ENCODE measurements around the gene MAFF.
"Not testable (repeated sequence)": the region's sequence is repeated elsewhere in the genome, so short reads cannot be mapped to it uniquely, and the experiment has no call there.

Gene MAFF

DNA sequence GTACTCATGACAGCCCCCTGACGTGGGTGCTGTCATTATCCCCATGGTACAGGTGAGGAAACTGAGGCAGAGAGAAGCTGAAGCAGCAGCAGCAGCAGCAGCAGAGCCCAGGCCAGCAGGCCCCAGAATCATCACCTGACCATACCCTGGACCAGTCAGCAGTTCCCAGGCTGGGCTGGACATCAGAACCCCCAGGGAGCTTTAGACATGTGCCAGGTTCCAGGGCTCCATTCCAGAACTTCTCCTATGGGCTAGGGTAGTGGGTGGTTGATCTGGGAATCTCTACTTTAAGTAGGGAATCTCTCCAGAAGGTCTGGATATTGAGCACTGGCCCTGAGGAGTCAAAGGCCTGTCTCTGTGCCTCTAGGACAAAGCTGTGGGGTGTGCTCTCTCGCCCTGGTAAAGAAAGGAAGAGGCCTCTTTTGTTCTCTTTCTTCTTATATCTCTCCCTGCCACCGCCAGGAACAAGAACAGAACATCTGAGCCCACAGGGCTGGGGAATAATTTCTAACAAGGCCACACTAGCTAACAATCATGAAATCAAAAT is 26.6 kb downstream of the MAFF start:
- no peak for DNase-seq

DNA sequence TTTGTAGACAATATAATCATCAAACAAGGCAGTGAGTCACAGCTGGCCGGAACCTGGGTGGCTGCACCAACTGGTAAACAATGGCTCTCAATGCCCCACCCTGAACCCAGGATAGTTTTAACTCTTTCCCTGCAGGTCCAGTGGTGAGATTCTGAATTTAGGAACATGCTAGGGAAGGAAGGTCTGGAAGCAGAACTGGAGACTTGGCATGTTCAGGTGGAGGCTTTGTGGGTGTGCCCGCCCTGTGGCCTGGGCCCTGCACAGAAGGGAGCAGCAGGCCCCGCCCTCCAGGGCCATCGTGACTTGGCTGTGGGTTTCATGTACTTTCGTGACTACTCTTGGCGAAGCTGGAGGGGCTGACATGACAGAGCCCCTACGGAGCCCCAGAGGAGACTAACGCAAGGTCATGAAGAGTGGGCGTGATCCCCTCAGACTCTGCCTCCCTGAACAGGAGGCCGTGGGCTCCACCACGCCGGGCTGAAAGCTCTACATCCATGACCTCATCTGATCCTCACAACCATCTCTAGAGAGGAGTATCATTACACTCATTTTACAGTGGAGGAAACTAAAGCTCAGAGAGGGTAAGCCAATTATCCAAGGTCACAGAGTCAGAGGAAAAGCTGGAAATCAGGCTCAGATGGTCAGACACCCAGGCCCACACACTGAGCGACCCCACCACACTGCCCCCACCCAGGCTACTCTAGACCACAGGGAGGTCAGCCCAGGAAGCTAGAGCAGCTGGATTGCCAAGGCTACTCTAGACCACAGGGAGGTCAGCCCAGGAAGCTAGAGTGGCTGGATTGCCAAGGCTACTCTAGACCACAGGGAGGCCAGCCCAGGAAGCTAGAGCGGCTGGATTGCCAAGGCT is 27.3 kb downstream of the MAFF start:
- DNase-seq: no peak

DNA sequence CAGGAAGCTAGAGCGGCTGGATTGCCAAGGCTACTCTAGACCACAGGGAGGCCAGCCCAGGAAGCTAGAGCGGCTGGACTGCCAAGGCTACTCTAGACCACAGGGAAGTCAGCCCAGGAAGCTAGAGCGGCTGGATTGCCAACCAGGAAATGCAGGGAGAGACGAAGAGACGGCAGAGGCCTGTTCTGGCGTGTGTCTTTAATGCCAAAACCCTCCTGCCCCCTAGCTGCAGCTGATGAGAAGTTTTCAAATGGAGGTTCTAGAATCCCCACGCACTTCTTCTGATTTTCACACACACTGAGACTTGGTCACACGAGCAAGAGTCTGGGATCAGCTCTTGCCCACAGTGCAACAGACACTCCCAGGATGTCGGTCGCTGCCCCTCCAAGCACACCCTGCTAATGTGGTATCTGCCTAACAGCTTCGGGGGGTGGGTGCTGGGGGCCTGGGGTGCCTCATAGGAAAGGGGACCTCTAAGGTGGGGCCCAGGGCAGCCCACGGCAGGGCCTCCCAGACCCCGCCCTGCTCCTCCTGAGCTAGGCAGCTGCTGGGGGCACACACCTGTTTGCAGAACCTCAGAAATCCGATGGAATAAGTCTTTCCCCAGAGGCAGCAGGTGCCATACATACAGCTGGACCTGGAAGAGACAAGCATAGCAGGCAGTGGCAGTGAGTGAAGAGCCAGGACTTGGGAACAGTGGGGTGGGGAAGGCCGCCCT is 28.5 kb downstream of the MAFF start:
- DNase-seq: no peak

DNA sequence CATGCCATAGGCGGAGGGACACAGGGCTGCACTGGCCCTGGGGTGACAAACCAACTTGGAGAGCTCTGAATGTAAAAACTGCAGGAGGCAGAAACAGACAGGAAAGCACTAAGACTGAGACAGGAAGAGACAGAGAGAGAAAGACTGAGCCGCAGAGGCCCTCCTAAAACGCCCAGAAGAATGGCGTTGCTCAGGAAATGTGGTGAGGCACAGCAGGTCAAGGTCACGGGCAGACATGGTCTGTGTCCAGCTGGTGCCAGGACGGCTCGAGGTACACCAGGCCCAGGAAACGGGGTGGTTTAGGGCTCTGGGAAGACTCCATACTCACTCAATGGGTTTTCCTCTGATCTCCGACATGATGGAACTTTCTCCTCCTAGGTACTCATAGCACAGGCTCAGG is 29.1 kb downstream of the MAFF start:
- no peak for DNase-seq

DNA sequence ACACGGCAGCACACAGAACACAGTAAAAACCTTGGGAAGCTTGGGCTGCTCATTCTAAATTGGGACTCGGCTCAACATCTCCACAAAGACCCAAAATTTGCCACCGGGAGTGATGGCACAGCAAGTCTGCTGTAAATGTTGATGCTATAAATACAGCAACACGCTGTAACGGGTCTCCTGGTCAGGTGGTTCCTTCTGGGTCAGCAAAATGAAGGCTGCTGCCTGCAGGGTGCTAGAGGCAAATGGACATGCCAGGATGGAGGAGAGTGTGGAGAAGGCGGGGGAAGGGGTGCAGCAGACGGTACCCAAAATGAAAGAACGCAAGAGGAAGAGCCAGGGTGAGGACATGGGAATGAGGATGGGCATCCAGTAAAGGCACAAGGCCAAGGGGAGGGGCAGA is 30.4 kb downstream of the MAFF start:
- no peak for DNase-seq

DNA sequence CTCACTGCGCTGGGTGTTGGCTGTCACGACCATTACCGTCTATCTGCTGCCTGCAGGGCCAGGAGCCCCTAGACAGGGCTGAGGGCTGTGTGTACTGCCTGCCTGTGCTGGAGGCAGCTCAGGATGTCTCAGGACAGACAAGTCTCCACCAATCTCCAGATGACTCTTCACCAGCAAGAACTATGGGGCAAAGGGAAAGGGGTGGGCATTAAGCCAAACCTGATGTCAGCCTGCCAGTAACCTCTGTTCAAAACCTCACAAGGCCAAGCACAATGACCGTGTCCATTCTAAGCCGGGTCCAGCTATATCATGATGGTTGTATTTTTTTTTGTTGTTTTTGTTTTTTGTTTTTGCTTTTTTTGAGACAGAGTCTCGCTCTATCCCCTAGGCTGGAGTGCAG is 31.6 kb downstream of the MAFF start:
- no peak for DNase-seq

DNA sequence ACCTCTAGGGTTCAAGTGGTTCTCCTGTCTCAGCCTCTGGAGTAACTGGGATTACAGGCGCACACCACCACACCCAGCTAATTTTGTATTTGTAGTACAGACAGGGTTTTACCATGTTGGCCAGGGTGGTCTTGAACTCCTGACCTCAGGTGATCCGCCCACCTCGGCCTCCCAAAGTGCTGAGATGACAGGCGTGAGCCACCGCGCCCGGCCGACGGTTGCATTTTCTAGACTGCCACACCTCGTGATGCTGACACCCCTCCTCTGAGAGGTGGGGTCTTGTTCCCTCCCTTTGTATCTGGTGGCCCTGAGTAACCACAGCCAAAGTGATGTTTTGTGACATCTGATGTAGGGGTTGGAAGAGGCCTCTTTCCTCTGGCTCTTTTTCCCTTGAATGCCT is 32.1 kb downstream of the MAFF start:
- DNase-seq: not testable (repeated sequence)

DNA sequence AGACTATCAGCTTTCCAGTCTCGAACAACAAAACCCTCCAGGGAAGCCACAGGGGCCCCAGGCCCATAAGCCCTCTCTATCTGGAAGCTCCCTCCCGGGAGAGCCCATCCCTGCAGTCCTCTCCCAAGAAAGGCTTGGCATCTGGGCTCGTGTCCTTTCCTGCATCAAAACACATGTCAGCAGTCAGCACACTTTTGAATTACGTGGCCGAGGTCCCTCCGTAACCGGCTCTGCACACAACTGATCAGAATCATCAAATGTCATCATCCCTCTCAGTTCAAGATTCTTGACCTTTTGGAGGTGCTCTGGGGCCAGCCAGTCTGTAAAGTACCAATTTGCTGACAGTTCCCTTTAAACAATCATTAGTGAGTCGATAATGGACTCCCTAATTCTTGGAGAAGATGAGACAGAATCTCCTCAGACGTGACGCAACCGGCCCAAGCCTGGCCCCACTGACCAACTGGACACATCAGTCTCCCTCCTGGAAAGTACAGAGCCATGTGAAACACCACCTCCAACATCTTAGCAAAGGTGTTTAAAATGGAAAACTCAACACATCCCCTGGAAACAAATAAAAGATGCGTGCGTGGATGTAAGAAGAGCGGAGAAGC is 33.6 kb downstream of the MAFF start:
- DNase-seq: no peak

DNA sequence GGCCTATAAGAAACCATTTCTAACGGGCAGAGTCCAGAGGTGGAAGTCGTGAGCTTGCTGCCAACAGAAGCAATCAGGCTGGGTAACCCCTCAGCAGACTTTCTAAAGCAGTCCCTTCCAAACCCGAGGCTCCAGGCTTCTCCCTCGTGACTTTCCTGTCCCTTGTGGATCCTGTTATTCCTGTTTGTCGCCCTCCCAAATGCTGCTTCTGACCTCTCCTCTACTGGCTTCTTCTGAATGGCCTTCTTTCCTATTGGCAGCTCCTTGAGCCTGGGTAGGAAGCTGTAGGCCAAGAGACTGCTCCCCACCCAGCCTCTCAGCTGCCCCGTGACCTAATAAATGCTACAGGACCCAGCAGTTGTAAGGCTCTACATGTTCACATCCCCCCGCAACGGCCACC is 35.0 kb downstream of the MAFF start:
- DNase-seq: no peak

DNA sequence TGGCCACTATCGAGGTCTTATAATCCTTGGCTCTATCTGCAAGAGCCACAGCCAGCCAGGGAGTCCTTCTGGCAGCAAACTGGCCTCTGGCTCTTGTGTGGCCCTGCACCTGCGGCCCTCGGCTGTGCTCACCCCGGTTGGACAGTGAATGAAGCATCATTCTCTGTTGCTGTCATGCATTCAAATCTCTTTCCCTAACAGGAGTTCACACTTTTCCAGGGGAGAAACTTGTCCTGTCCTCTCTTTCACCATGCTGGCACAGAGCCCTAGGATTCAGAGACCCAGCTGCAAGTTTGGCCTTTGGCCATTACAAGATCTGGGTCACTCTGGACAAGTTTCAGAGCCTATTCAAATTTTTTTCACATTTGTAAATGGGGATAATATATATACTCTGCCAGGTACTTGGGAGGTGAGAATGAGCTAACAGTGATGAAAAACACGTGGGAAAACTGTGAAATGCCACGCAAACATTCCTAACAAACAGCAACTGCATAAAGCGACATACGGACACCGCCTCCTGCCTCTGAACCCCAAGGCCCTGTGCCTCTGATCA is 36.8 kb downstream of the MAFF start:
- DNase-seq: no peak

DNA sequence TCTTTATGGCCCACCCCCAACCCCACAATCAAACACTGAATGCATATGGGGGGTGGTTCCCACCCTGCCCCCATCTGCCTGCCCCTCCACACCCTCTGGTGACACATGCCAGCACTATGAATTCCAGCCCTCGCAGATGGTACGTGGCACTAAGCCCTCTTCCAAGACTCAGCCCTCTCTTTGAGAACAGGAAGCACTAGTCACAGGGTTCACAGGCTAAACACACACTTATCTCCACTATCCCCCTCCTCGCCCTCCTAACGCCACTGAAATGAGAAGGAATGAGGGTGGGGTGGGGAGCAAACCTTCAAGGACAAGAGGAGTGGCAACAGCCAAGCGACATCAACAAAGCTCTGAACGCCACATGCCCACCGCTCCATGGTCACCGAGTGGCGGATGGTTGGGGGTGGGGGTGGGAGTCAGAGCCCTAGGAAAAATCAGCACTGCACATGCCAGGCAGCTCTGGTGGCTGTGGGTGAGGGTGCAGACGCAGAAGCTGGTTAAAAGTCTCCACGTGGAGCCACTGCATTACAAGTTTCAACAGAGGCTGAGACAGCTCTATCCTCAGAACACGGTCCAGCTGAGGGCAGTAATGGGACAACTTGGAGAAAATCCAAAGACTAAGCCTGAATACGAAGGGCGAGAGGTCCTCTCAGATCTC is 37.4 kb downstream of the MAFF start:
- no peak for DNase-seq

DNA sequence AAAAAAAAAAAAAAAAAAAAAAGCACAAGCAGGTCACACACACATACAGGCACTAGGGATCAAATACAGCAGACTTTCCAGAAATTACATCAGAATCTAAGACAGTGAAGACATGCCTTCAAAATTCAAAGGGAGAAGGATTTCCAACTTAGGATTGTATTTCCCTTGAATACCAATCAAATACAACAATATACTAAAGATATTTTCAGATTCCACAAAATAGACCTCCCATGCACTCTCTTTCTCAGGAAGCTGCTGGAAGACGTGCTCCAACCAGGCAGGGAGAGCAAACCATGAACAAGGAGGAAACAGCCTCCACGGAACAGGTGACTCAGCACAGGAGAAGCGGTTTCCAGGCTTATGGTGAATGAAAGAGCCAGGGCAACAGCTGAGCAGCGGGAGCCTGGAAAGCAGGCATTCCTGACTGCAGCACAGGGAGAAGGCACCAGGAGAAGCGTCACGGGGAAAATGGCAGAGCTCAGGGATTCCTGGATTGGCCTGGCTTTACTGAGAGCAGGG is 39.0 kb downstream of the MAFF start:
- no peak for DNase-seq

DNA sequence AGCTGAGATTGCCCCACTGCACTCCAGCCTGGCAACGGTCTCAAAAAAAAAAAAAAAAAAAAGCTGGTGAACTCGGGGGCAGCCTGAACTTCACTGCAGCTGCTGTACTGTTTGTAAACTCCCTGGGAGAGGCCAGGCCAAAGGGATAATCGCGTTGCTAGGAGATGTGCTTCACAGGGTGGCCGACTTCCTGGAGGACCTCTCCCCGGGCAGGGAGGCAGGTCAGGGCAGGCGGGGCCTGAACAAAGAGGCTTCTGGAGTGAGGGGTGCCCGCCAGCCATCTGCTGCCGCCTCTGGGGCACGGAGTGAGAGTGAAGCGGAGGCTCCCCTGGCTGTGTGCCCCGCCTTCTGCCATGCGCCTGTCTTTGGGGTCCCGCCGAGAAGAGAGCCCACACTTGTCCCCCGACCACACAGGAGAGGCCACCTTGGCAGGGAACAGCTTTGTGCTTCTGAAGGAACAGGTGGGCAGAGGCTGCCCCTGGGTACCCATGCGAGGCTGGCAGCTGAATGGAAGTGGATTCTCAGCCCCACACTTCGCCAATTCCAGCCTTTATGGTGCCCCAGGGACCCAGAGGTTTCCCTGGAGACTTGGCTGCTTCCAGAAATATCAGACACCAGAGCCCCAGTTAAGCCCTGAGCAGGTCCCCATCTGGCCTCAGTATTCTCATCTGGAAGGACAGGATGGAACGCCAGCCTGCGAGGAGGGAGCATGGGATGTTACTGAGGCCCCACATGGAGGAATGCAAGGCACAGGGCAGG is 41.4 kb downstream of the MAFF start:
- DNase-seq: peak; percentile 95

DNA sequence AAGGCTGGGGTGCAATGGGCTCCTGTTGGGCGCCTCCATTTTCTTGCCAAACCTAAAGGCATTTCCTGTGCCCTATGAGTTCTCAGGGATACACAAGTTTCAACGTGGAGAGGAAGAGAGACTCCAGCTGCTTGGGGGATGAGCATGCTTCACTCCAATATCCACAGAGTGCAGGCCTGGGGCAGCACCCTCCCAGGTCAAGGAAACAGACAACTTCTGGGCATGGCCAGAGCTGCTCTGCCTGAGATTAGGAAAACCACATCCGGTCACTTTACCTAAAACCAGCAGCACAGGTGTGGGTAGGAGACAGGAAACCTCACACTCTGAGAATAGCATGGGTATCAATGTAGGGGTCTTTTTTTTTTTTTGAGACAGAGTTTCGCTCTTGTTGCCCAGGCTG is 42.3 kb downstream of the MAFF start:
- no peak for DNase-seq

DNA sequence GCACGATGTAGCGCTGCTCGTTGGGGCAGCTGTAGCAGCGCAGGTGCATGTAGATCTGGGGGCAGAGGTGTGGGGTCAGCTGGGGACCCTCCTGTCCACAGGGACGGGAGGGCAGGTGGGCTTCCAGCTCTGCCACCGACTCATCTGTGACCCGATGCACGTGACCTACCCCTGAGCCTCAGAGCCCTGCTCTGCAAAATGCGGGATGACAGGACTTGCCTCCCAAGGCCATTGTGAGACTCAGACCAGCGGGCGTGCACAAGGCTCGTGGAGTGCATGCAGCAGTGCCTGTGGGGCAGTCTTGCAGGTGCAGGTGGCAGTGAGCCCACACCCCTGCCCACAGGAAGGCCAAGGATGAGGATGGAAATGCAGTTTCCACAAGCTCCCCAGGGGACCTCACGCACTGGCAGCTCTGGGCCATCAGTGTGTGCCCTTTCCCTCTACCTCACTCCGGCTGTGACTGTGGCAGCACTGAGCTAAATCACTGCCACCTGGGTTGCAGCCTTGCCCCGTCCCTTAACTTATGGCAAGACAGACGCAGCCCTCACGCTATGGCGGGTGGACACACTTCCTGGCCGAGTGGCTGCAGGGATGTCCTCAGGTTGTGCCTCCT is 44.4 kb downstream of the MAFF start:
- DNase-seq: no peak

DNA sequence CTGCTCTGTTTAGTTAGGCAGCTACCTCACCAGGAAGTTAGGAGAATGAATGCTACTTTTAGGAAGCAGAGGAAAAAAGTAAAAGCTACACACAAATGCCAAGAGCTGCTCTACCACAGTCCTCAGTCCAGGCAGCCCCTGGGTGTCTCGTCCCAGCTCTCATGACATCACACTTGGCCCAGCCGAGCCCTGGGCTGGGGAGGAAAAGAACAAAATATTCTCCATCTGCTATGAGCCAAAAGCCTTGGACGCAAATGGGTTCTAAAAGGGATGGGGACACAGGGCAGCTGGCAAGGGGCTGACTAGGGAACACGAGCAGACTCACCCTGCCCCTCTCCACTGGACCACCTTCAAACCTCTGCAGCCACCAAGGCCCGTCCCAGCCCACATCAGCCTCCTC is 44.9 kb downstream of the MAFF start:
- no peak for DNase-seq

DNA sequence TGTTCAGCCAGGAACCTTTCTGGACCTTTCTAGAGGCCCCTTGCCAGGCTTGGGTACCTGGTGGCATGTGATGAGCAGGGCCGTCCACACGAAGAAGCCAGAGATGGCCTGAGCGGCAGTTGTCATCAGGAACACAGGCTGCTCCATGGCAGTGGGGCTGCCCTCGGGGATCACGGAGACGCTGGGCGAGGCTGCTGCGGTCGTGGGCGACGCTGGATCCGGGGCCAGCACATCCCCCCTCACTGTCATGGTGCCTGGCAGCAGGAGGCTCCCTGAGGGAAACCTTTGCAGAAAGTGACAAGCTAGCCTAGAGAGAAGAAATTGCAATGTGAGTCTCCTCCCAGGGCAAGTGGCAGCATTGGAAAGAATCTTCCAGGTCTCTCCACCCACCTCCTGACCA is 45.9 kb downstream of the MAFF start:
- DNase-seq: no peak

DNA sequence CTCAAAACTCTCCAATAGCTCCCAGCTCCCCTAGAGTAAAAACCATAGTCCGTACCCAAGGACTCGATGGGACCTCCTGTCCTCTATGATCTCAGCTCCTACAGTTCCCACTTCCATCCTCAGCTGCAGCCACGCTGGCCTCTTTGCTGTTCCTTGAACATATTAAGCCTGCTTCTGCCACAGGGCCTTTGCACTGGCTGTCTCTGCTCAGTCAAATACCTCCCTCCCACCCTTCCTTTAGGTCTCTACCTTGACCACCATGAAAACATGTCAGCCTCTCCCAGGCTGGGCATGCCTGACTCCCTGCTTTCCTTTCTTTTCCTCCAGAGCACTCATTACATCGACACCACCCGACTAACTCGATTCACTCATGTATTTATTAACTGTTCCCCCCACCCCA is 46.5 kb downstream of the MAFF start:
- no peak for DNase-seq

DNA sequence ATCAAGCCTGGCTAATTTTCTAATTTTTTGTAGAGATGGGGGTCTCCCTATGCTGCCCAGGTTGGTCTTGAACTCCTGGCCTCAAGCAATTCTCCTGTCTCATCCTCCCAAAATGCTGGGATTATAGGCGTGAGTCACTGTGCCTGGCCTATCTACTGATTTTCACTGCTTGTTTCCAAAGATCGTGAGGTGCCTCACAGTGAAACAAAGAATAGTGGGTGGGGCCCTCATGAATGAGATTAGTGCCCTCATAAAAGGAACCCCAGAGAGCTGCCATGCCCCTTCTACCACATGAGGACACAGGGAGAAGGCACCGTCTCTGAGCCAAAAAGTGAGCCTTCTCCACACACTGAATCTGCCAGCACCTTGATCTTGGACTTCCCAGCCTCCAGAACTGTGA is 47.5 kb downstream of the MAFF start:
- DNase-seq: no peak

DNA sequence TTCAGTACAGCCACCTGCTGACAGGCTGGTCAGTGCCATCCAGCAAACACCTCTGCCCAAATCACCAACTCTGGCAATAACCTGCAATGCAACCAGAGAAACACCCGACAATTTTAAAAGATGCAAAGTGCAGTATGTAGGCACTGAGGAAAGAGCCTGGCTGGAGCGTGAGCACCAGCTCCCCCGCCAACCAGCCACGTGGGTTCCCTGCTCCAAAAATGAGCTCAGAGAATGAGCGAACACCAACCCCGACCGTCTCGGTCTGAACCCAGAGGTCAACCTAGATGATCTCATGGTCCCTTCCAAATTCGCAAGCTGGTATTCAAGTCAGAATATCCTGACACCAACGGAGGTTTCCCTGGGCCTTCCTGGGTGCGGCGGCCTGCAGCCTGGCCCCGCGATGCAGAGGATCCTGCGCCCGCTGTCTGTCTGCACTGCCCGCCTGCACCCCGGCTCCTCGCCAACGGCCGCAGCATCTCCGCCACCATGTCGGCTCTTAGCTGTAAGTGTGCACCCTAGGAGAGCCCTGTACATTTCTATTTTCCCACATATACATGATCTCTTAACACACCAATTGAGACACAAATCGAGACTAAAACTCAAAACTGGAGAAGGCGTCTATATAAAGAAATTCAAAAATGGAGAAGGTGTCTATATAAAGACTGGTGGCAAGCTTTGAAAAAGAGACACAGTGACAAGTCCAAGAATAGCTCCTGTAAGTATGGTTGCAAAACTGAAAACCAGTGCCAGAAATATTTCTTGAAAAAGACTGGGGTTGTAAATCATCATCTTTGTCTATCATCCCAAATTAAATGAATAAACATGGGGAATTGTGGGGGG is 48.2 kb downstream of the MAFF start:
- DNase-seq: no peak
